GM04504 (cell line): ENCODE data around the gene CCDC88B.
A peak's percentile ranks its signal among the peaks of the same experiment; 100 is the strongest.
"Not testable (repeated sequence)": the region's sequence is repeated elsewhere in the genome, so short reads cannot be mapped to it uniquely, and the experiment has no call there.

ENCODE experiments used
- DNase-seq: peaks from one replicate; pipeline ENCODE4 v3.0.0-alpha.2; 2012; ENCODE audit warnings: low read depth

CCDC88B gene

DNA sequence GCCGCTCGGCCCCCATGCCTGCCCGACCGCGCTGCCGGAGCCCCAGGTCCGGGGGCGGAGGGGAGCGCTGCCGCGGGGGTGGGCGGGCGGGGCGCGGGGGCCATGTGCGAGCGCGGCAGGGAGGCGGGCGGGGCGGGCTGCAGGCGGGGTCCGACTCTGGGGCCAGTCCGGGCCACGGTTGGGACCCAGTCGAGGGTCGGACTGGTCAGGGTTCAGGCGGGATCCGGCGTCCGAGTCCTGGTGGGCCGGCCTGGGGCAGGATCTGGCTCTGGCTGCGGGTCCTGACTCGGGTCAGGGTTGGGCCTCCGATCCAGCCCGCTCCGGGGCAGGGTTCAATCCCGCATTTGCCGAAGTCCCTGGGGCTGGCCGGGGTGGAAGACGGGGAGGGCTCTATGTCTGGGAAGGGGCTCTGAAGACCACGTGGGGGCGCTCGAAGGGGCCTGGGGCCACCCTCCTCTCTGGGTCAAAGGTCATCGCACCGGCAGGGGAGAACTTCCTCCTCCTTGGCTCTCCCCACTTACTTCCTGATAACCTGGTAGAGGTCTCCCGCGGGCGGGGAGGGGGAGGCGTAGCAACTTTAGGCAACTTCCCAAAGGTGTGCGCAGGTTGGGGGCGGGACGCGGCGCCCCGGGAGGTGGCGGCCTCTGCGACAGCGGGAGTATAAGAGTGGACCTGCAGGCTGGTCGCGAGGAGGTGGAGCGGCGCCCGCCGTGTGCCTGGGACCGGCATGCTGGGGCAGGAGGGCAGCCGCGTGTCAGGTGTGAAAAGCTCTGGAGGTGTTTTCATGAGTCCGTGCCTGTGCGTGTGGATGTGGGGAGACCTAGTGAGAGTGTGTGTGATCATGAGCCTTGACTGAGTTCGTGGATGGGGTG, 34.1 kb upstream of the CCDC88B start:
- DNase-seq = no peak

DNA sequence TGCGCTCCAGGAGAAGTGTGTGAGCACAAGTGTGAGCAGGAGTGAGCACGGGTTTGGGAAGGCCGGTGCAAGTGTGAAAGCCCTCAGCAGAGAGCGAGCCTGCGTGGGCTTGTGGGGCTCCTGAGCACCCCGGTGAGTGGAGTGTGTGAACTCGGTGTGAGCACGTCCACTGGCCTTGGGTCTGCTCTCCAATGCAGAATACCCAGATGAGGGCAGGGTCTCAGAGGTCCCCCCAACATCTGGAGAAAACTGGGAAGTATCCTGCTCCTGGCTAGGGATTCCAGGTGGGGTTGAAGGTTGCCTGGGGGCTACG, 33.5 kb upstream of the CCDC88B start:
- no peak for DNase-seq

DNA sequence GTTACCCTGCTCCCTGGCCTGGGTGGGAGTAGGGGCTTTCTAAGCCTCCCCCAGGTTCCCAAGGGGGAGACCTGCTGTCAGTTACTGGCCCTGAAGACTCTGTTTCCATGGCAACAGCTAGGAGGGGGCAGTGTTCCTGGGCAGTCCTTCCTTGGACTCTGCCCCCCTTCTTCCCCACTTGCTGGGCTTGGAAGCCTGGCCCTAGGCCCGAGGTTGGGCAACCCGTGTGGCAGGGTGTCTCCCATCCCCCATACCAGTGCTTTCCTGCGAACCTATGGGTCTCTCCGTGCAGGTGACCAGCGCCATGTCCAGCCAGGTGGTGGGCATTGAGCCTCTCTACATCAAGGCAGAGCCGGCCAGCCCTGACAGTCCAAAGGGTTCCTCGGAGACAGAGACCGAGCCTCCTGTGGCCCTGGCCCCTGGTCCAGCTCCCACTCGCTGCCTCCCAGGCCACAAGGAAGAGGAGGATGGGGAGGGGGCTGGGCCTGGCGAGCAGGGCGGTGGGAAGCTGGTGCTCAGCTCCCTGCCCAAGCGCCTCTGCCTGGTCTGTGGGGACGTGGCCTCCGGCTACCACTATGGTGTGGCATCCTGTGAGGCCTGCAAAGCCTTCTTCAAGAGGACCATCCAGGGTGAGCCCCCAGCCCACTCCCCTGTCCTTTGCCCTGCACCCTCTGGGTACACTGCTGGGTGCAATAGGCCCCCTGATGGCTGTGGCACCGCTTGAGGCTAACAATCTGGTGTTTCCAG, 33.0 kb upstream of the CCDC88B start:
- DNase-seq = no peak

DNA sequence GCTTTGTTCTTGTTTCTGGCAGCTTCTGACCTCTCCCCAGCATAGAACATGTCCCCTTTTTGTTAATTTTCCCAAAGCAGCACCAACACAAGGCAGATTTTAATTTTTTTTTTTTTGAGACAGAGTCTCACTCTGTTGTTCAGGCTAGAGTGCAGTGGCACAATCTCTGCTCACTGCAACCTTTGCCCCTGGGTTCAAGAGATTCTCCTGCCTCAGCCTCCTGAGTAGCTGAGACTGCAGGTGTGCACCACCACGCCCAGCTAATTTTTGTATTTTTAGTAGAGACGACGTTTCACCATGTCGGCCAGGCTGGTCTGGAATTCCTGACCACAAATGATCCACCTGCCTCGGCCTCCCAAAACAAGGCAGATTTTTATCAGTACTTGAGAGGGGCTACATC, 32.2 kb upstream of the CCDC88B start:
- DNase-seq = not testable (repeated sequence)

DNA sequence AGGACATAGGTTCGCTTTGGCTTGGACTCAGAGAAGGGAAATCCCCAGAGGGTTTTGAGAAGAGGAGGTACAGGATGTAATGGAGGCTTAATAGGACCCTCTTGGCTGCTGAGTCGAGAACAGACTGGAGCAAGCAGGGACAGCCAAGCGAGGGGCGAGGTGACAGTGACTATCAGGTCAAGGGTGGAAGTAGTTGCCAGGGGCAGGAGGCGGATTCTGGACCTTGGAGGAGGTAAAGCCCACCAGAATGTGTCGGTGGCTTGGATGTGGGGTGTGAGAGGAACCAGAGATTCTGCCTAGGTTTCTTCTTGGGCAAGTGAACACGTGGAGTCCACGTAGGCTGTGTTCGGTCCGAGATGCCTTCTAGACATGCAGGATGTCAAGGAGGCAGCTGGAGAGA, 27.1 kb upstream of the CCDC88B start:
- DNase-seq = no peak

DNA sequence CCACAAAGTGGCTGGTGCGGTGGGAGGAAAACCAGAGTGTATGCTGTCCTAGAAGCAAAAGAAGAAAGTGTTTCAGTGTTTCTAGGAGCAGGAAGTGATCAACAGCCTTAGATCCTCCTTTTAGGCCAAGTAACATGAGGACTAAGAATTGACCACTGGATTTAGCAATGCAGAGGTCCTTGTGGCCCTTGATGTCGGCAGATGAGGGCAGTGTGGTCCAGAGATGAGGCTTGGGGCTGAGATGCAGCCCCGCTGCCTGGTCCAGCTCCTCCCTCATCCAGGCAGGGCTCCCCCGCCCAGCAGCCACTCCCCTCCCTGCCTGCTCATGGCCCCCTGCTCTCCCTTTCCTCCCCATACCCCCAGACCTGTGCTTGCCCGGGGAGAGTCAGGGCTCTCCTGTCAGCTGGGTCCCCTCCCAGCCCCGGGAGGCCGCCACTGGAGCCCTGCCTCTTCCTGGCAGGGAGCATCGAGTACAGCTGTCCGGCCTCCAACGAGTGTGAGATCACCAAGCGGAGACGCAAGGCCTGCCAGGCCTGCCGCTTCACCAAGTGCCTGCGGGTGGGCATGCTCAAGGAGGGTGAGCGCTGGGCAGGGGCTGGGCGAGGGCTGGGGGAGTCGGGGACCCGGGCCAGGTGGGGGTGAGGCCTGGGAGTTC, 26.4 kb upstream of the CCDC88B start:
- no peak for DNase-seq

DNA sequence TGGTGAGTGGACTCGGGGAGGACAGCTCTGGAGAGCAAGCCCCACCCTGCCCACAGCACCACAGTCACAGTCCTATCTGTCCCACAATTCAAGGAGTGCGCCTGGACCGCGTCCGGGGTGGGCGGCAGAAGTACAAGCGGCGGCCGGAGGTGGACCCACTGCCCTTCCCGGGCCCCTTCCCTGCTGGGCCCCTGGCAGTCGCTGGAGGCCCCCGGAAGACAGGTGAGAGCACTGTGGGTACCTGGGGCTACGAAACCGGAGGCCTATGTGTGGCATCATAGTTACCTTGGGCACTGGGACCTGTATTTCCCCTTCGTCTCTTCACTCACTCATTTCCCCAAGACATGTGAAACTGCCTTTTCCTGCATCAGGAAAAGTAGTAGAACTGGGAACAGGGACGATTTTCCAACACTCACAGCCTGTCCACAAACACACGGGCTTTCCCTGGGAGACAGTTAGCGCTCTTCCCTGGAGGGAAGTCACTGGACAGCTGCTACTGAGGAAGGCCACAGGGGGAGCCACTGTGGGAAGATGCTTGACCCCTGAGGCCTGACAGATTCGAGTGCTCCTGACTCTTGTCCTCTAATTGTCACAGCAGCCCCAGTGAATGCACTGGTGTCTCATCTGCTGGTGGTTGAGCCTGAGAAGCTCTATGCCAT, 25.7 kb upstream of the CCDC88B start:
- DNase-seq = no peak

DNA sequence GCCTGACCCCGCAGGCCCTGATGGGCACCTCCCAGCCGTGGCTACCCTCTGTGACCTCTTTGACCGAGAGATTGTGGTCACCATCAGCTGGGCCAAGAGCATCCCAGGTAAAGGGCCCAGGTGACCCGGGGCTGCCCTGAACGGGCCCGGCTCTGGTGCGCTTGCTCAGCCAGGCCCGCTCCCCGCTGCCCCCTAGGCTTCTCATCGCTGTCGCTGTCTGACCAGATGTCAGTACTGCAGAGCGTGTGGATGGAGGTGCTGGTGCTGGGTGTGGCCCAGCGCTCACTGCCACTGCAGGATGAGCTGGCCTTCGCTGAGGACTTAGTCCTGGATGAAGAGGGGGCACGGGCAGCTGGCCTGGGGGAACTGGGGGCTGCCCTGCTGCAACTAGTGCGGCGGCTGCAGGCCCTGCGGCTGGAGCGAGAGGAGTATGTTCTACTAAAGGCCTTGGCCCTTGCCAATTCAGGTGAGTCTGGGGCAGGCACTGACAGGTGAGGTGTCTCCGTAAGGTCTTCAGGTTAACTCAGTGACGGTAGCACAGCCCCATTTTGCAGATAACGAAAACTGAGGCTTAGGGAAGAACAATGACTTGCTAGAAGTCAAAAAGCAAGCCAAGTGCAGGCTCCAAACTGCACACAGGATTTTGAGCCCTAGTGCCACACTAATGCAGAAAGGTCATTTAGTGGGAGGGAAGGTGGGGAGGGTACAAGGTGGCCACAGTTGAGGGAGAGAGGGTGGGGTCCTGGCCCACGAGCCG, 25.0 kb upstream of the CCDC88B start:
- DNase-seq = no peak

DNA sequence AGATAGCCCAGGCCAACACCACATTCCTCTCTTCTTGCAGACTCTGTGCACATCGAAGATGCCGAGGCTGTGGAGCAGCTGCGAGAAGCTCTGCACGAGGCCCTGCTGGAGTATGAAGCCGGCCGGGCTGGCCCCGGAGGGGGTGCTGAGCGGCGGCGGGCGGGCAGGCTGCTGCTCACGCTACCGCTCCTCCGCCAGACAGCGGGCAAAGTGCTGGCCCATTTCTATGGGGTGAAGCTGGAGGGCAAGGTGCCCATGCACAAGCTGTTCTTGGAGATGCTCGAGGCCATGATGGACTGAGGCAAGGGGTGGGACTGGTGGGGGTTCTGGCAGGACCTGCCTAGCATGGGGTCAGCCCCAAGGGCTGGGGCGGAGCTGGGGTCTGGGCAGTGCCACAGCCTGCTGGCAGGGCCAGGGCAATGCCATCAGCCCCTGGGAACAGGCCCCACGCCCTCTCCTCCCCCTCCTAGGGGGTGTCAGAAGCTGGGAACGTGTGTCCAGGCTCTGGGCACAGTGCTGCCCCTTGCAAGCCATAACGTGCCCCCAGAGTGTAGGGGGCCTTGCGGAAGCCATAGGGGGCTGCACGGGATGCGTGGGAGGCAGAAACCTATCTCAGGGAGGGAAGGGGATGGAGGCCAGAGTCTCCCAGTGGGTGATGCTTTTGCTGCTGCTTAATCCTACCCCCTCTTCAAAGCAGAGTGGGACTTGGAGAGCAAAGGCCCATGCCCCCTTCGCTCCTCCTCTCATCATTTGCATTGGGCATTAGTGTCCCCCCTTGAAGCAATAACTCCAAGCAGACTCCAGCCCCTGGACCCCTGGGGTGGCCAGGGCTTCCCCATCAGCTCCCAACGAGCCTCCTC, 24.1 kb upstream of the CCDC88B start:
- DNase-seq = not testable (repeated sequence)

DNA sequence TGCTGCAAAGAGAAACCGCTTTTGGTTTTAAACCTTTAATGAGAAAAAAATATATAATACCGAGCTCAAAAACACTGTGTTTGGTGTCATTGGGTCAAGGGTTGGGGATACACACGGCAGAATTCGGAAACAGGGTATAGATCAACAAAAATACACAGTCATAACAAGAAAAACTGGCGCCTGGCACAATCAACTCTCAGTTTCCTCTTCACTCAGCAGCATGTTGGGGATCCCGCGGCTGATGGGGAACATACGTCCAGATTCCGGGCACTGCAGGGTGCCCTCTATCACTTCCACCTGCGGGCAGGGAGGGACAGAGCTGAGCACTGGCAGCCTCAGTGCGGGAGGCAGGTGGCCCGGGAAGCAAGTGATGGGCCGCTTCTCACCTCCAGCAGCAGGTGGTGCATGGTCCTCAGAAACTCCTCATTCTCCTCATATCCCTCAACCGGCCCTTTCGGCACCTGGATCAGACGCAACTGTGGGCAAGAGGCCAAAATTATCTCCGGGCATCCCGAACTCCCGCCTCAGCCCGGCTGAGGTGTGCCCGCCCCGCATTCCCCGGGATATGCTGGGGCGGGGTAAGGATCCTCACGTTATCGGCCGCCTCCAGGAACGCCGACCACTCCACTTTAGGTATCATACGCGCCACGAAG, 23.2 kb upstream of the CCDC88B start:
- DNase-seq = no peak

DNA sequence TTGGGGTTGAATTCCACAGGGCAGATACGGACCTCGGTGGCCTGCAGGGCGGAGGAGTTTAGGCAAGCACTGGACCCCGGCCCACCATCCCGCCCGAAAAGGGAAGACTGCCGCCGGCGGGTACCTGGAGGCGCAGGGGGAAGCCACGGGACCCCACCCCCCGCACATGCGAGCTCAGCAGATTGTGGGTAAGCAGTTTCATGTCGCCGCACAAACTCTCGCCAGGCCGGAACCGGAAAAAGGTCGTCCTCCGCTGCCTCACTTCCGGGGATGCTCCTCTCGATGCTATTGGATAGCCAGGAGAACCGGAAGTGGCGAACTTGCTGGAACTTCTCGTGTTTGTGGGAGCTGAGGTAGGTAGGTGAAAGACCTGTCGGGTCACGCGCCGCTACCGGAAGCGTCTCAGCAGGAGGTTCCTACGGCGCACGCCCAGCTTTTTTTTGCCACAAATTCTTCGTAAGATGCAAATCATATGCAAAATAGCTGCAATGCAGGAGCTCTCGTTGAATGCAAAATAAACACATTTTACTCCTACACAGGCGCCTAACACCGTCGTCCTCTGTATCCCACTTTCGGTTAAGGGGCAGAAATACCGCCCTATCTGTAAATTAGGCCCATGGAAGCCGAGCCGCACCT, 22.6 kb upstream of the CCDC88B start, which contains the start of gene TRMT112:
TRMT112 (minus strand) TSS at position 235 of the 636 bp plus-strand sequence; CDS start at position 202, 33 bp downstream.
- DNase-seq = peak; percentile 92

DNA sequence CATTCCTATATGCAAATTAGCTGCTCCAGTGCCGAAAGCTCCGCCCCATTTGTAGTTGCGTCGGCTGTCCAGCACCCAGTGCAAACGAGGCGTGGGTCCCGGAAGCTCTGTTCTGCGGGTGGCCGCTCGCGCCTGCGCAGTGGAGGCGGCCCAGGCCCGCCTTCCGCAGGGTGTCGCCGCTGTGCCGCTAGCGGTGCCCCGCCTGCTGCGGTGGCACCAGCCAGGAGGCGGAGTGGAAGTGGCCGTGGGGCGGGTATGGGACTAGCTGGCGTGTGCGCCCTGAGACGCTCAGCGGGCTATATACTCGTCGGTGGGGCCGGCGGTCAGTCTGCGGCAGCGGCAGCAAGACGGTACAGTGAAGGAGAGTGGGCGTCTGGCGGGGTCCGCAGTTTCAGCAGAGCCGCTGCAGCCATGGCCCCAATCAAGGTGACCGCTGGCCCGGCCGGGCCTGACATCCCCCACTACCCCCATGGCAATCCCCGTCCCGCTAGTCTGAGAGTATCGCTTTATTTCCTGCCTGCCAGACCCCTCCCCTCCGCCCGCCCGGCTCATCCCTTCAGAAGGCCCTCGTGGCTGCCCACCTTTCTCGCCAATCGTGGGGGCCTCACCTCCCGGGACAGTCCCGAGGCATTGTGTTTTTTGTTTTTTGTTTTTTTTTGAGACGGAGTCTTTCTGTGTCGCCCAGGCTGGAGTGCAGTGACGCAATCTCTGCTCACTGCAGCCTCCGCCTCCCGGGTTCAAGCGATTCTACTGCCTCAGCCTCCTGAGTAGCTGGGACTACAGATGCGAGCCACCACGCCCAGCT, 21.8 kb upstream of the CCDC88B start, which contains the start of gene PRDX5:
PRDX5 (plus strand) TSS at position 161 of the 805 bp plus-strand sequence; CDS start at position 256, 95 bp downstream.
- peak; percentile 93 for DNase-seq

DNA sequence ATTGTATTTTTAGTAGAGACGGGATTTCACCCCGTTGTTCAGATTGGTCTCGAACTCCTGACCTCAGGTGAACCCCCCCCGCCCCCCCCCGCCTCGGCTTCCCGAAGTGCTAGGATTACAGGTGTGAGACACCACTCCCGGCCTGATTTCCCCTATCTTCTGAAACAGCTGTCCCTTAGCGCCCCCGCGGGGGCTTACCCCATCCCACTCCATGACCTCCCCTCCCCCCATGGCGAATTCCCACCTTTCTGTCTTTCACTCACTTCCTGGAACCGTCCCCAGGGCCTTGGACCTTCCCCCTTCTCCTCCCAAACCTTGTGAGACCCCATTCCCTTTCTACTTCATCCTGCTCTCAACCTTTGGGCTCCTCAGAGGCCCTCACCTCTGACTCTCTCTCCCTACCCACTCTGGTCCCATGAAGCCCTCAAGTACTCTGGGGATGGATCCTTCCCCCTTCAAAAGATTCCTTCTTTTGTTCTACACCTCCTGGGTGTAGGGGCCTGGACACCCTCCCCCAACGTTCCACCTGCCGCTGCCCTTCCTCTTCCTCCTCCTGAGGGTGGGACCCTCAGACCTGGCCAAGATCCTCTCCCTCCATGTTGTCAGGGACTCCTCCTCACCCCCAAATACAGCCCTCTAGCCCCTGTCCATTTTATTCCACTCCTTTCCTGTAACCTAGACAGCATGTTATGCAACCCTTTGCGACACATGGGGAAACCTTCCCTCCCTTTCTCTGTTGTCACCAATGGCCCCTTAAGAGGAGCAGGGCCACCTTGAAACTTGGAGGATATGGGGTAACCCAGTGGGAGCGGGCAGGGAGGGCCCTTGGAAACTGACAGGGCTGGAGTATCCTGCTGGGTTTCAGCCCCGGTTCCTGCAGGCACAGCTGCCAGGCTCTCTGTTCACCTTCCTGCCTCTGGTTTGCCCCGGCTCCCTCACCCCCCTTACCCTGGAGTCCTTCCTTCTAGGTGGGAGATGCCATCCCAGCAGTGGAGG, 20.9 kb upstream of the CCDC88B start:
- no peak for DNase-seq

DNA sequence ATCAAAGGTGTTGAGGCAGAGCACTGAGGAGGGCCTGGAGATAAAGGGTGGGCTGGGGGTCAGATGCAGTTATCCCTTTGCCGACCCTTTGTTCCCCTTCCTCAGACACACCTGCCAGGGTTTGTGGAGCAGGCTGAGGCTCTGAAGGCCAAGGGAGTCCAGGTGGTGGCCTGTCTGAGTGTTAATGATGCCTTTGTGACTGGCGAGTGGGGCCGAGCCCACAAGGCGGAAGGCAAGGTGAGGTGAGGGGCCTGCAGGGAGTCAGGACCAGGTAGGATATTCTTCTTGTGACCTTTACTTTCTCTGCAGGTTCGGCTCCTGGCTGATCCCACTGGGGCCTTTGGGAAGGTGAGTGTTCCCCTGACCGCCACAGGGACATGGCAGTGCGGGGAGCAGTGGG, 19.4 kb upstream of the CCDC88B start:
- DNase-seq = no peak

DNA sequence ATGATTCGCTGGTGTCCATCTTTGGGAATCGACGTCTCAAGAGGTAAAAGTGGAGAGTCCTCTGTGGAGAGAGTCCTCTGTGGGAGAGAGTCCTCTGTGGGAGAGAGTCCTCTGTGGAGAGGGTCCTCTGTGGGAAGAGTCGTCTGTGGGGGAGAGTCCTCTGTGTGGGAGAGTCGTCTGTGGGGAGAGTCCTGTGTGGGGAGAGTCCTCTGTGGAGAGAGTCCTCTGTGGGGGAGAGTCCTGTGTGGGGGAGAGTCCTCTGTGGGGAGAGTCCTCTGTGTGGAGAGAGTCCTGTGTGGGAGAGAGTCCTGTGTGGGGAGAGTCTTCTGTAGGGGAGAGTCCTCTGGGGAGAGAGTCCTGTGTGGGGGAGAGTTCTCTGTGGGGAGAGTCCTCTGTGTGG, 19.0 kb upstream of the CCDC88B start:
- no peak for DNase-seq

DNA sequence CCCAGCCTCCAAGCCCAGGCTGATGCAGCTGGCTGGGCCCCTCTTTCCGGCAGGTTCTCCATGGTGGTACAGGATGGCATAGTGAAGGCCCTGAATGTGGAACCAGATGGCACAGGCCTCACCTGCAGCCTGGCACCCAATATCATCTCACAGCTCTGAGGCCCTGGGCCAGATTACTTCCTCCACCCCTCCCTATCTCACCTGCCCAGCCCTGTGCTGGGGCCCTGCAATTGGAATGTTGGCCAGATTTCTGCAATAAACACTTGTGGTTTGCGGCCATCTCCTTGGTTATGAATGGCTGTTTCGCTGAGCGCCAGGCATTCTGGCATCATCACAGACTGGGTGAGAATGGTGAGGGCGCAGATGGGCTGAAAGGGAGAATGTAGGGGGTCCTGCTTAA, 18.5 kb upstream of the CCDC88B start:
- no peak for DNase-seq

DNA sequence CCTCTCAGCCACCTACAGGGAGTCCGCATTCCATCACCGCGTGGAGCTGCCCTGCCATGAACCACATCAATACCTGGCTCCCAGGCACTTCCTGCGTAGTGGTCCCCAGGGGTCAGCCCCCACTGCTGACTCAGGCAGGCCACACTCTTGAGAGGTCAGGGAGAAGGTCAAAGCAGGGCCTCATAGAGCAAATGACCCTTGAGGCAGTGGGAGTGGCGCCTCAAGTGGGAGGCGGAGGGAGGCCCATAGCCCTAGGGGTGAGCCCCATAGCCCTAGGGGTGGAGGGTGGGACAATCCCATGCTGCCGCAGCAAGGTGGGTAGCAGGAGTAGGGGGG, 17.1 kb upstream of the CCDC88B start:
- DNase-seq = no peak
